ENCODE data around the gene LCE1F.

- TF ChIP-seq CTCF (IDR thresholded peaks at IDR 0.05 in 2 of 3, conservative IDR thresholded peaks at IDR 0.05 in 1 of 3; ENCODE audit: borderline replicate concordance in 1 of 3, insufficient read depth in 1 of 3, low read depth in 2 of 3, low read length in 2 of 3) (no peak), SP1 (IDR thresholded peaks at IDR 0.05; ENCODE audit: low read depth) (no peak), RAD21 (IDR thresholded peaks at IDR 0.05; ENCODE audit: low read depth) (no peak), POLR2A (IDR thresholded peaks at IDR 0.05; ENCODE audit: borderline replicate concordance, extremely low read depth, insufficient read depth, insufficient read length) (no peak), POLR2AphosphoS5 (IDR thresholded peaks at IDR 0.05; ENCODE audit: low read depth, low read length) (no peak), EZH2 (IDR thresholded peaks at IDR 0.05) (no peak), ZBTB33 (IDR thresholded peaks at IDR 0.05; ENCODE audit: extremely low read depth, insufficient replicate concordance, low read length) (no peak), EZH2phosphoT487 (IDR thresholded peaks at IDR 0.05; ENCODE audit: borderline replicate concordance) (no peak), ZNF274 (IDR thresholded peaks at IDR 0.05; ENCODE audit: low read depth, low read length) (no peak), SRF (IDR thresholded peaks at IDR 0.05; ENCODE audit: low read depth) (no peak), REST (IDR thresholded peaks at IDR 0.05; ENCODE audit: low read depth) (no peak)
These were observed 8.2 kb downstream of the LCE1F start for GRCh38 chr1:152783095-152783494.
